Measurements from ENCODE around the gene TULP4.

GRCh38 chr6:158521759-158522158 lies 209.5 kb downstream of the TULP4 start:
- no peak for TF ChIP-seq ZC3H10 (CRISPR knock-in tag; IDR thresholded peaks at IDR 0.05)
- TF ChIP-seq ESRRG (CRISPR knock-in tag; IDR thresholded peaks at IDR 0.05), result no peak
- TF ChIP-seq RARB (CRISPR knock-in tag; IDR thresholded peaks at IDR 0.05), result no peak
- TF ChIP-seq BACH2 (CRISPR knock-in tag; IDR thresholded peaks at IDR 0.05; ENCODE audit: borderline replicate concordance), result no peak
- no peak for TF ChIP-seq GLIS3 (CRISPR knock-in tag; IDR thresholded peaks at IDR 0.05)
- TF ChIP-seq ZNF8 (CRISPR knock-in tag; IDR thresholded peaks at IDR 0.05), result no peak
- no peak for TF ChIP-seq PATZ1 (CRISPR knock-in tag; IDR thresholded peaks at IDR 0.05; ENCODE audit: borderline replicate concordance)
- TF ChIP-seq ISL1 (CRISPR knock-in tag; IDR thresholded peaks at IDR 0.05), result no peak
- TF ChIP-seq POU6F1 (CRISPR knock-in tag; IDR thresholded peaks at IDR 0.05; ENCODE audit: borderline replicate concordance, low read depth), result no peak

Measured in SK-N-SH treated with all-trans-retinoic acid at 6 μM for 48 hours (cell line).